H1 (cell line): ENCODE results near the gene DYNC1I1. TPM values are rescaled to one million over a fixed set of nuclear protein-coding genes. Genes with fewer than 3 reads are reported as not detected.

ENCODE experiments used
- CTCF ChIA-PET: fragments of 300-600 bp; sonication (Branson Sonifier 250); formaldehyde crosslinking; loops from one replicate; lab custom pipeline; 2021; ENCODE audit not compliant: partially characterized antibody; lab: Charles Lee
- POLR2A ChIA-PET: fragments of 300-600 bp; sonication (Branson Sonifier 250); formaldehyde crosslinking; loops from one replicate; lab custom pipeline; 2021; ENCODE audit warnings: inconsistent platforms; ENCODE audit not compliant: partially characterized antibody; lab: Charles Lee
- DNase-seq, 2 experiments: peaks; one replicate each; pipeline versions ENCODE4 v3.0.0 to v3.0.0-alpha.2; 2010 to 2022; ENCODE audit warnings: low spot score in 2 of 2, low read depth in 1 of 2, mixed read lengths in 1 of 2
- FAIRE-seq: peaks from 2 replicates; lab custom pipeline; 2011; peaks lifted over from hg19 to GRCh38; lab: Jason Lieb, UNC
- H2AFZ ChIP-seq: 2 replicates; pipeline ENCODE4 v1.8.1; 2012; ENCODE audit warnings: low read length, inconsistent platforms
- H2AK5ac ChIP-seq: 2 replicates; pipeline ENCODE4 v1.6.1; 2013; ENCODE audit warnings: low read depth, low read length
- H2BK120ac ChIP-seq: replicated peaks from 2 replicates; pipeline ENCODE3; 2013; ENCODE audit warnings: low read depth, low read length, inconsistent platforms
- H2BK12ac ChIP-seq: 2 replicates; pipeline ENCODE4 v1.6.1; 2013; ENCODE audit warnings: low read depth, low read length
- H2BK15ac ChIP-seq: 2 replicates; pipeline ENCODE4 v1.6.1; 2013; ENCODE audit warnings: low read length
- H2BK20ac ChIP-seq: 2 replicates; pipeline ENCODE4 v1.6.1; 2013; ENCODE audit warnings: low read length
- H2BK5ac ChIP-seq: 2 replicates; pipeline ENCODE4 v1.6.1; 2013; ENCODE audit warnings: low read depth, low read length
- H3K14ac ChIP-seq: 2 replicates; pipeline ENCODE4 v1.6.1; 2013; ENCODE audit warnings: inconsistent platforms; ENCODE audit not compliant: insufficient read length
- H3K18ac ChIP-seq: 2 replicates; pipeline ENCODE4 v1.6.1; 2013; ENCODE audit warnings: low read length; ENCODE audit errors: extremely low read depth
- H3K23ac ChIP-seq: 2 replicates; pipeline ENCODE4 v1.6.1; 2013; ENCODE audit warnings: inconsistent platforms; ENCODE audit not compliant: insufficient read length
- H3K23me2 ChIP-seq: 2 replicates; pipeline ENCODE4 v1.6.1; 2013; ENCODE audit warnings: low read depth, low read length
- H3K27ac ChIP-seq: 2 replicates; pipeline ENCODE4 v1.6.1; 2011; ENCODE audit warnings: low read depth, low read length, inconsistent platforms
- H3K27me3 ChIP-seq, 4 experiments: replicated peaks in 1 of 4; 1 replicate in 1 of 4; 2 replicates in 3 of 4; pipeline versions ENCODE4 v1.6.1 to v1.8.1; 2011 to 2013; ENCODE audit warnings: low read length in 3 of 4, mild to moderate bottlenecking in 3 of 4, inconsistent platforms in 2 of 4, mixed read lengths in 2 of 4, moderate library complexity in 1 of 4; ENCODE audit not compliant: control insufficient read depth in 3 of 4, insufficient read depth in 3 of 4; ENCODE audit errors: extremely low read depth in 1 of 4
- H3K36me3 ChIP-seq, 4 experiments: 2 replicates each; pipeline versions ENCODE4 v1.6.1 to v1.8.1; 2011 to 2013; ENCODE audit warnings: mild to moderate bottlenecking in 4 of 4, low read length in 3 of 4, moderate library complexity in 2 of 4, control low read depth in 1 of 4, inconsistent platforms in 1 of 4; ENCODE audit not compliant: insufficient read depth in 4 of 4, control insufficient read depth in 2 of 4
- H3K4ac ChIP-seq: replicated peaks from 2 replicates; pipeline ENCODE3; 2013; ENCODE audit warnings: low read length, low read depth, mixed read lengths, inconsistent platforms; ENCODE audit not compliant: insufficient read length
- H3K4me1 ChIP-seq, 4 experiments: replicated peaks in 1 of 4; 1 replicate in 1 of 4; 2 replicates in 3 of 4; pipeline versions ENCODE4 v1.6.1 to v1.8.1; 2011 to 2013; ENCODE audit warnings: low read length in 3 of 4, inconsistent platforms in 2 of 4, mixed read lengths in 1 of 4; ENCODE audit not compliant: insufficient read depth in 4 of 4, control insufficient read depth in 3 of 4
- H3K4me2 ChIP-seq, 2 experiments: 2 replicates each; pipeline versions ENCODE4 v1.6.1 to v1.8.1; 2011 to 2013; ENCODE audit warnings: low read depth in 2 of 2, low read length in 2 of 2, control low read depth in 1 of 2, inconsistent platforms in 1 of 2, mild to moderate bottlenecking in 1 of 2; ENCODE audit not compliant: insufficient read depth in 1 of 2
- H3K4me3 ChIP-seq, 4 experiments: fragments of 200-600, 300-600 bp in 1 of 4; sonication (generic), shearing (Covaris generic), sonication (Bioruptor Twin) in 1 of 4; 2 replicates each; pipeline versions ENCODE4 v1.5.1 to v1.8.1; 2011 to 2016; ENCODE audit warnings: low read length in 4 of 4, low read depth in 3 of 4, control low read depth in 2 of 4, inconsistent platforms in 2 of 4, mild to moderate bottlenecking in 2 of 4, mixed read lengths in 1 of 4, moderate library complexity in 1 of 4; ENCODE audit not compliant: insufficient read depth in 2 of 4; ENCODE audit errors: extremely low read depth in 1 of 4
- H3K56ac ChIP-seq: replicated peaks from 2 replicates; pipeline ENCODE3; 2013; ENCODE audit warnings: low read depth, mild to moderate bottlenecking, mixed read lengths, low read length, inconsistent platforms; ENCODE audit not compliant: insufficient read length
- H3K79me1 ChIP-seq: 2 replicates; pipeline ENCODE4 v1.6.1; 2013; ENCODE audit warnings: low read depth, low read length, control low read depth
- H3K79me2 ChIP-seq, 2 experiments: 2 replicates each; pipeline versions ENCODE4 v1.6.1 to v1.8.1; 2012 to 2013; ENCODE audit warnings: low read length in 2 of 2, mild to moderate bottlenecking in 2 of 2, inconsistent platforms in 1 of 2; ENCODE audit not compliant: insufficient read depth in 2 of 2, control insufficient read depth in 1 of 2
- H3K9ac ChIP-seq, 4 experiments: replicated peaks in 1 of 4; 1 replicate in 1 of 4; 2 replicates in 3 of 4; pipeline versions ENCODE4 v1.6.1 to v1.8.1; 2011 to 2013; ENCODE audit warnings: low read depth in 3 of 4, low read length in 3 of 4, control low read depth in 2 of 4, mild to moderate bottlenecking in 2 of 4, moderate library complexity in 2 of 4, inconsistent platforms in 1 of 4; ENCODE audit errors: extremely low read depth in 1 of 4
- H3K9me3 ChIP-seq, 2 experiments: 2 replicates each; pipeline versions ENCODE4 v1.6.1 to v1.8.1; 2012 to 2013; ENCODE audit warnings: mild to moderate bottlenecking in 2 of 2, moderate library complexity in 2 of 2, control low read depth in 1 of 2, inconsistent platforms in 1 of 2, low read depth in 1 of 2, low read length in 1 of 2, mixed read lengths in 1 of 2; ENCODE audit not compliant: insufficient read depth in 2 of 2
- H4K20me1 ChIP-seq, 2 experiments: replicated peaks in 1 of 2; 2 replicates each; pipeline versions ENCODE3 to v1.8.1; 2011 to 2013; ENCODE audit warnings: inconsistent platforms in 2 of 2, low read length in 2 of 2, mild to moderate bottlenecking in 1 of 2; ENCODE audit not compliant: insufficient read depth in 2 of 2, control insufficient read depth in 1 of 2
- H4K5ac ChIP-seq: 2 replicates; pipeline ENCODE4 v1.6.1; 2013; ENCODE audit warnings: low read length, low read depth, mixed read lengths, inconsistent platforms; ENCODE audit not compliant: insufficient read length
- H4K8ac ChIP-seq: 2 replicates; pipeline ENCODE4 v1.8.0; 2013; ENCODE audit warnings: mild to moderate bottlenecking, moderate library complexity, low read length, inconsistent platforms; ENCODE audit not compliant: insufficient read depth; ENCODE audit errors: extremely low read depth
- H4K91ac ChIP-seq: replicated peaks from 2 replicates; pipeline ENCODE3; 2013; ENCODE audit warnings: low read length, mixed read lengths, inconsistent platforms; ENCODE audit not compliant: insufficient read length
- ATF3 ChIP-seq: IDR thresholded peaks from 2 replicates; pipeline ENCODE4 v1.6.1; 2011; ENCODE audit warnings: low read depth, mild to moderate bottlenecking, low read length; ENCODE audit not compliant: insufficient read depth
- BACH1 ChIP-seq: IDR thresholded peaks from 2 replicates; pipeline ENCODE4 v1.6.1; 2012; ENCODE audit warnings: low read length, improper control_type of control experiment
- CBX8 ChIP-seq: fragments of 300-800, 300-1000 bp; sonication (generic); IDR thresholded peaks from 2 replicates; pipeline ENCODE4 v1.7.1; 2016; ENCODE audit warnings: low read depth, low read length, borderline replicate concordance
- E2F6 ChIP-seq: IDR thresholded peaks from 2 replicates; pipeline ENCODE4 v1.6.1; 2012; ENCODE audit warnings: inconsistent platforms
- EP300 ChIP-seq, 2 experiments: IDR thresholded peaks; 1 replicate in 1 of 2; 2 replicates in 1 of 2; pipeline ENCODE4 v1.6.1; 2011 to 2012; ENCODE audit warnings: low read depth in 2 of 2, low read length in 2 of 2, mild to moderate bottlenecking in 2 of 2, borderline replicate concordance in 1 of 2, inconsistent platforms in 1 of 2, moderate library complexity in 1 of 2
- HDAC6 ChIP-seq: IDR thresholded peaks from one replicate; pipeline ENCODE4 v1.7.1; 2012; ENCODE audit warnings: low read depth, mild to moderate bottlenecking, inconsistent platforms, low read length, moderate library complexity
- POLR2AphosphoS5 ChIP-seq: IDR thresholded peaks from 2 replicates; pipeline ENCODE4 v1.6.1; 2011; ENCODE audit warnings: low read depth, low read length
- RNF2 ChIP-seq: fragments of 200-900, 300-1000 bp; sonication (generic); IDR thresholded peaks from 2 replicates; pipeline ENCODE4 v1.7.1; 2016; ENCODE audit warnings: borderline replicate concordance, low read depth, mild to moderate bottlenecking, antibody characterized with exemption, low read length; ENCODE audit not compliant: poor library complexity, severe bottlenecking; ENCODE audit errors: missing control alignments
- SAP30 ChIP-seq: fragments of 300-600 bp; sonication (generic); IDR thresholded peaks from 2 replicates; pipeline ENCODE4 v1.7.1; 2012; ENCODE audit warnings: low read length, moderate library complexity, mild to moderate bottlenecking, inconsistent platforms; ENCODE audit not compliant: insufficient read depth, insufficient replicate concordance
- polyA plus RNA-seq, 7 experiments: library from polyadenylated mRNA; depleted of rRNA in 3 of 7; stranded (reverse) in 5 of 7; unstranded in 2 of 7; fragments of >200 nt in 5 of 7; fragments of 200-250 nt in 2 of 7; gene quantifications; 1 replicate in 5 of 7; 2 replicates in 1 of 7; 4 replicates in 1 of 7; pipeline versions ENCODE4 v1.2.1 to v1.2.3, GENCODE V29; 2011 to 2013; ENCODE audit warnings: missing spikeins in 2 of 7, mixed read lengths in 2 of 7
- total RNA-seq: library from RNA; stranded (reverse); fragmentation: NEBNext Ultra II Directional; extraction: Animal tissue kit (Norgen Biotek cat#: 25700); gene quantifications from 2 replicates; pipeline ENCODE4 v1.2.1, GENCODE V29; 2021

The DYNC1I1 gene
- total and polyA plus RNA-seq, 2 of the 8 experiments (the other 6 are each of a cell fraction or from before 2014, with no cell fraction given): 0.45 to 0.58 TPM

DNA sequence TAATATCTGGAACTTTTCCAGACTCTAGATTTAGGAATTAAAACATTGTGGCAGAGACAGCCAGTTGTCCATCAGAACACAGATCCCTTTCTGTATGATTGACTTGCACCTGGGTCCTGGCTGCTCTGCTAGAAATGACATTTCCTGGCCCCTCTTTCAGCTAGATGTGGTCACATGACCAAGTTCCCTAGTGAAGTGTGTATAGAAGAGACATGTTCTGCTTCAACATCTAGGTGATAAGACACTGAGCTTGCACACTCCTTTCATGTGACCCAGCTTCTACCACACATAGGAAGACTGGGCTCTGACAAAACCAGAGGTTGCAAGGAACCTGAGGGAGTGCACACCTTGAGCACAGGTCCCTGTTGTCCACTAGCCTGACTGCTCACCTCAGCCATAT lies 22.8 kb upstream of the DYNC1I1 start:
- no peak overlapping the region for H4K5ac ChIP-seq
- no peak overlapping the region for H3K23ac ChIP-seq
- H3K79me2 ChIP-seq: no peaks in the 10 kb centered on the region
- H3K18ac ChIP-seq: no peak overlapping the region
- H3K4me2 ChIP-seq: no peak overlapping the region
- no peak overlapping the region for H4K8ac ChIP-seq
- H2AFZ ChIP-seq: no peak overlapping the region
- H2BK15ac ChIP-seq: no peak overlapping the region
- no peak overlapping the region for H2BK120ac ChIP-seq
- H3K9me3 ChIP-seq: no peaks in the 10 kb centered on the region
- no peak for TF ChIP-seq E2F6
- TF ChIP-seq BACH1: no peak
- no peak for TF ChIP-seq CBX8
- TF ChIP-seq EP300 (IDR thresholded peaks at IDR 0.05; ENCODE audit: borderline replicate concordance in 1 of 2, low read depth in 2 of 2, low read length in 2 of 2): no peak
- no peak for TF ChIP-seq ATF3
- TF ChIP-seq POLR2AphosphoS5: no peak
- TF ChIP-seq HDAC6: no peak
- no peak for TF ChIP-seq RNF2
- no peak for TF ChIP-seq SAP30
- H3K36me3 ChIP-seq: no peaks in the 10 kb centered on the region
- H2AK5ac ChIP-seq: no peak overlapping the region
- no peak overlapping the region for H3K56ac ChIP-seq
- no peak for DNase-seq
- H4K20me1 ChIP-seq: no peaks in the 10 kb centered on the region
- H3K23me2 ChIP-seq: no peaks in the 10 kb centered on the region
- no peak overlapping the region for H3K9ac ChIP-seq
- no peak overlapping the region for H2BK20ac ChIP-seq
- no peak overlapping the region for H3K27ac ChIP-seq
- H3K4me1 ChIP-seq: no peaks in the 10 kb centered on the region
- H3K79me1 ChIP-seq: no peaks in the 10 kb centered on the region
- no peak overlapping the region for H3K4me3 ChIP-seq
- CTCF ChIA-PET: interaction anchor here (0.6 to 1.5 kb wide), 3 partner anchors 23 to 165 kb away, joined by 3 to 4 read pairs (median 4); no protein-coding TSS in a partner anchor
- H3K14ac ChIP-seq: no peak overlapping the region
- no peak overlapping the region for H4K91ac ChIP-seq
- POLR2A ChIA-PET: no interaction called here
- H2BK12ac ChIP-seq: no peak overlapping the region
- no peak overlapping the region for H2BK5ac ChIP-seq
- no peaks in the 10 kb centered on the region for H3K27me3 ChIP-seq
- H3K4ac ChIP-seq: no peak overlapping the region
- FAIRE-seq: no peak
